Measurements from ENCODE around the gene ZMYND15.
A peak's percentile ranks its signal among the peaks of the same experiment; 100 is the strongest.
"Not testable (repeated sequence)": the region's sequence is repeated elsewhere in the genome, so short reads cannot be mapped to it uniquely, and the experiment has no call there.

Gene ZMYND15

GRCh38 chr17:4696437-4696805 is 43.2 kb upstream of the ZMYND15 start:
- H3K9me3 ChIP-seq (ENCODE audit: severe bottlenecking), result no peaks in the 10 kb centered on the region
- H3K27me3 ChIP-seq (ENCODE audit: insufficient read depth, low read depth, severe bottlenecking), result no peaks in the 10 kb centered on the region
- no peak for DNase-seq
- no peak overlapping the region for H3K4me3 ChIP-seq (ENCODE audit: low read depth, low read length)
- TF ChIP-seq CTCF (IDR thresholded peaks at IDR 0.05; ENCODE audit: low read depth, low read length), result no peak
- H3K36me3 ChIP-seq, result peaks cover 46% of the 10 kb centered on the region
- H3K27ac ChIP-seq, result no peak overlapping the region

- not testable (repeated sequence) for H3K9me3 ChIP-seq (ENCODE audit: severe bottlenecking)
Observed at GRCh38 chr17:4699401-4700056, 40.1 kb upstream of the ZMYND15 start.

GRCh38 chr17:4701116-4701515 is 38.5 kb upstream of the ZMYND15 start:
- no peak for TF ChIP-seq CTCF (IDR thresholded peaks at IDR 0.05; ENCODE audit: low read depth, low read length)
- H3K27ac ChIP-seq, result no peak overlapping the region
- DNase-seq, result no peak
- no peaks in the 10 kb centered on the region for H3K9me3 ChIP-seq (ENCODE audit: severe bottlenecking)
- peaks cover 40% of the 10 kb centered on the region for H3K36me3 ChIP-seq
- H3K27me3 ChIP-seq (ENCODE audit: insufficient read depth, low read depth, severe bottlenecking), result no peaks in the 10 kb centered on the region
- H3K4me3 ChIP-seq (ENCODE audit: low read depth, low read length), result no peak overlapping the region

More at GRCh38 chr17:4699401-4700056, 40.1 kb upstream of the ZMYND15 start:
- H3K27me3 ChIP-seq (ENCODE audit: insufficient read depth, low read depth, severe bottlenecking); H3K4me3 ChIP-seq (ENCODE audit: low read depth, low read length); DNase-seq; H3K27ac ChIP-seq: not testable (repeated sequence)
- H3K36me3 ChIP-seq, result peaks cover 48% of the 10 kb centered on the region

- Histone ChIP-seq H3K27ac (peak overlapping the region; percentile 68; the same call in 1 of the 2 replicates), H3K36me3 (peaks cover 26% of the 10 kb centered on the region; the same call in 1 of the 2 replicates), H3K9me3 (ENCODE audit: severe bottlenecking) (peaks cover 2% of the 10 kb centered on the region), H3K27me3 (ENCODE audit: insufficient read depth, low read depth, severe bottlenecking) (no peaks in the 10 kb centered on the region), H3K4me3 (ENCODE audit: low read depth, low read length) (peak overlapping the region; percentile 99)
- TF ChIP-seq CTCF (IDR thresholded peaks at IDR 0.05; ENCODE audit: low read depth, low read length), result no peak
- no peak for DNase-seq
Observed at GRCh38 chr17:4703330-4703691, 36.3 kb upstream of the ZMYND15 start.

GRCh38 chr17:4704574-4704907 is 35.1 kb upstream of the ZMYND15 start:
- peak overlapping the region; percentile 68 for H3K27ac ChIP-seq
- not testable (repeated sequence) for H3K9me3 ChIP-seq (ENCODE audit: severe bottlenecking); H3K27me3 ChIP-seq (ENCODE audit: insufficient read depth, low read depth, severe bottlenecking); DNase-seq
- peak overlapping the region; percentile 99 for H3K4me3 ChIP-seq (ENCODE audit: low read depth, low read length)
- H3K36me3 ChIP-seq, result peaks cover 23% of the 10 kb centered on the region; the same call in 1 of the 2 replicates

- Histone ChIP-seq H3K36me3 (peaks cover 22% of the 10 kb centered on the region; the same call in 1 of the 2 replicates), H3K4me3 (ENCODE audit: low read depth, low read length) (no peak overlapping the region)
Observed at GRCh38 chr17:4704991-4705390, 34.6 kb upstream of the ZMYND15 start.

More at GRCh38 chr17:4704991-4705390, 34.6 kb upstream of the ZMYND15 start:
- H3K9me3 ChIP-seq (ENCODE audit: severe bottlenecking), result peaks cover 3% of the 10 kb centered on the region
- no peak for TF ChIP-seq CTCF (IDR thresholded peaks at IDR 0.05; ENCODE audit: low read depth, low read length)
- H3K27me3 ChIP-seq (ENCODE audit: insufficient read depth, low read depth, severe bottlenecking), result no peaks in the 10 kb centered on the region
- no peak overlapping the region for H3K27ac ChIP-seq
- DNase-seq, result no peak

All from WERI-Rb-1 (cell line).